ENCODE measurements around the gene FAM131C.
"Not testable (repeated sequence)": the region's sequence is repeated elsewhere in the genome, so short reads cannot be mapped to it uniquely, and the experiment has no call there.

FAM131C gene

GRCh38 chr1:16076031-16076864 is 2.8 kb upstream of the FAM131C start:
- no peak for DNase-seq (ENCODE audit: low read depth)

GRCh38 chr1:16075337-16076030 is 2.0 kb upstream of the FAM131C start:
- no peak for DNase-seq (ENCODE audit: low read depth)

- no peak for DNase-seq (ENCODE audit: low read depth)
Observed at GRCh38 chr1:16074217-16074616, 766 bp upstream of the FAM131C start.

GRCh38 chr1:16072616-16073484 is 601 bp downstream of the FAM131C start:
- no peak for DNase-seq (ENCODE audit: low read depth)

GRCh38 chr1:16072095-16072494 is 1.4 kb downstream of the FAM131C start:
- no peak for DNase-seq (ENCODE audit: low read depth)

- DNase-seq (ENCODE audit: low read depth), result no peak
Observed at GRCh38 chr1:16071614-16072013, 1.8 kb downstream of the FAM131C start.

GRCh38 chr1:16070640-16071355 is 2.7 kb downstream of the FAM131C start:
- no peak for DNase-seq (ENCODE audit: low read depth)

- no peak for DNase-seq (ENCODE audit: low read depth)
Observed at GRCh38 chr1:16068356-16069270, 4.8 kb downstream of the FAM131C start.

- DNase-seq (ENCODE audit: low read depth), result no peak
Observed at GRCh38 chr1:16067933-16068332, 5.5 kb downstream of the FAM131C start.

- no peak for DNase-seq (ENCODE audit: low read depth)
Observed at GRCh38 chr1:16067127-16067768, 6.2 kb downstream of the FAM131C start.

- no peak for DNase-seq (ENCODE audit: low read depth)
Observed at GRCh38 chr1:16066245-16066644, 7.2 kb downstream of the FAM131C start.

- DNase-seq (ENCODE audit: low read depth), result no peak
Observed at GRCh38 chr1:16065269-16065576, 8.2 kb downstream of the FAM131C start.

- no peak for DNase-seq (ENCODE audit: low read depth)
Observed at GRCh38 chr1:16064536-16065268, 8.7 kb downstream of the FAM131C start.

- DNase-seq (ENCODE audit: low read depth), result no peak
Observed at GRCh38 chr1:16063921-16064320, 9.5 kb downstream of the FAM131C start.

- no peak for DNase-seq (ENCODE audit: low read depth)
Observed at GRCh38 chr1:16063226-16063829, 10.1 kb downstream of the FAM131C start.

- DNase-seq (ENCODE audit: low read depth), result not testable (repeated sequence)
Observed at GRCh38 chr1:16062687-16063075, 10.8 kb downstream of the FAM131C start.

GRCh38 chr1:16061989-16062686 is 11.3 kb downstream of the FAM131C start:
- not testable (repeated sequence) for DNase-seq (ENCODE audit: low read depth)

GRCh38 chr1:16061266-16061665 is 12.2 kb downstream of the FAM131C start:
- no peak for DNase-seq (ENCODE audit: low read depth)
